HepG2 (cell line): ENCODE results near the gene CEP131. TPM values are rescaled to one million over a fixed set of nuclear protein-coding genes. Genes with fewer than 3 reads are reported as not detected.

Experiments
- ATAC-seq: fragments of 200-7000 bp; cut with Tn5 transposase; 3 replicates; pipeline ENCODE4 v1.9.1; 2020; ENCODE audit warnings: mild to moderate bottlenecking, moderate library complexity
- BruUV-seq: library from RNA; stranded (reverse); fragments of 400-500 nt; replicated peaks from 2 replicates; lab custom pipeline; 2021; lab: Mats Ljungman, UMichigan
- CTCF ChIA-PET: fragments of 300-600 bp; formaldehyde crosslinking; extraction: SDS; loops from one replicate; lab custom pipeline; 2021; ENCODE audit warnings: low total read pairs, inconsistent platforms, low intra/inter-chr PET ratio; lab: Yijun Ruan, JAX
- POLR2A ChIA-PET: fragments of 350-600 bp; sonication (Branson Sonifier 250); formaldehyde crosslinking; loops from one replicate; lab custom pipeline; 2020; ENCODE audit warnings: antibody characterized with exemption, inconsistent platforms; lab: Yijun Ruan, JAX
- DNase-seq: peaks from one replicate; pipeline ENCODE4 v3.0.0-alpha.2; 2015; ENCODE audit warnings: low spot score
- FAIRE-seq: peaks from 3 replicates; lab custom pipeline; 2011; peaks lifted over from hg19 to GRCh38; lab: Jason Lieb, UNC
- H2AFZ ChIP-seq: one replicate; pipeline ENCODE4 v1.6.1; 2011; ENCODE audit warnings: low read length, inconsistent platforms
- H3K27ac ChIP-seq: fragments of 300-600 bp; 3 replicates; pipeline ENCODE4 v1.8.0; 2011; ENCODE audit warnings: mixed run types, mild to moderate bottlenecking, mixed read lengths, low read length, inconsistent platforms; ENCODE audit not compliant: insufficient read depth; ENCODE audit errors: extremely low read length
- H3K27me3 ChIP-seq, 2 experiments: fragments of 200-600 bp in 1 of 2; 2 replicates in 1 of 2; 3 replicates in 1 of 2; pipeline versions ENCODE4 v1.6.0 to v1.8.0; 2011; ENCODE audit warnings: low read length in 2 of 2, mild to moderate bottlenecking in 2 of 2, moderate library complexity in 2 of 2, inconsistent platforms in 1 of 2; ENCODE audit not compliant: insufficient read depth in 2 of 2, control insufficient read depth in 1 of 2
- H3K36me3 ChIP-seq, 2 experiments: fragments of 200-600 bp in 1 of 2; replicated peaks in 1 of 2; 2 replicates in 1 of 2; 3 replicates in 1 of 2; pipeline versions ENCODE4 v1.5.1 to v1.8.0; 2011; ENCODE audit warnings: low read length in 2 of 2, inconsistent platforms in 1 of 2; ENCODE audit not compliant: insufficient read depth in 2 of 2, control insufficient read depth in 1 of 2
- H3K4me1 ChIP-seq: 2 replicates; pipeline ENCODE4 v1.5.1; 2012; ENCODE audit warnings: low read length, inconsistent platforms; ENCODE audit not compliant: insufficient read depth
- H3K4me2 ChIP-seq: 2 replicates; pipeline ENCODE4 v1.6.0; 2011; ENCODE audit warnings: low read depth, low read length, inconsistent platforms
- H3K4me3 ChIP-seq, 3 experiments: fragments of 200-600 bp in 1 of 3; sonication (generic), shearing (Covaris generic) in 1 of 3; replicated peaks in 1 of 3; 2 replicates each; pipeline ENCODE4 v1.5.1; 2011 to 2016; ENCODE audit warnings: low read length in 3 of 3, inconsistent platforms in 2 of 3, low read depth in 2 of 3, mild to moderate bottlenecking in 2 of 3, control low read depth in 1 of 3, mixed read lengths in 1 of 3; ENCODE audit not compliant: insufficient read depth in 1 of 3
- H3K79me2 ChIP-seq: one replicate; pipeline ENCODE4 v1.6.1; 2011; ENCODE audit warnings: low read length, inconsistent platforms; ENCODE audit not compliant: insufficient read depth
- H3K9ac ChIP-seq: 2 replicates; pipeline ENCODE4 v1.6.0; 2011; ENCODE audit warnings: mild to moderate bottlenecking, low read depth, low read length, inconsistent platforms; ENCODE audit not compliant: insufficient read depth
- H3K9me3 ChIP-seq: 2 replicates; pipeline ENCODE4 v1.5.1; 2012; ENCODE audit warnings: mild to moderate bottlenecking, low read length
- H4K20me1 ChIP-seq: 2 replicates; pipeline ENCODE4 v1.6.0; 2011; ENCODE audit warnings: inconsistent platforms, mild to moderate bottlenecking, low read length, moderate library complexity; ENCODE audit not compliant: insufficient read depth
- AGO2 ChIP-seq: fragments of 200-400 bp; formaldehyde crosslinking; optimal IDR thresholded peaks from 2 replicates; pipeline ENCODE3; 2017; ENCODE audit warnings: mild to moderate bottlenecking, low read depth, low read length, moderate library complexity
- ARID4A ChIP-seq: sonication (generic); formaldehyde crosslinking; IDR thresholded peaks from 2 replicates; pipeline ENCODE4 v1.5.0; 2020; ENCODE audit warnings: mild to moderate bottlenecking, missing genetic modification reagents, borderline replicate concordance
- HOMEZ ChIP-seq: IDR thresholded peaks from 2 replicates; pipeline ENCODE4 v1.6.1; 2016; ENCODE audit warnings: low read depth
- HOXA7 ChIP-seq: sonication (generic); formaldehyde crosslinking; IDR thresholded peaks from 2 replicates; pipeline ENCODE4 v1.8.1; 2022; ENCODE audit warnings: mild to moderate bottlenecking, missing genetic modification reagents, moderate library complexity
- MXD4 ChIP-seq: IDR thresholded peaks from 2 replicates; pipeline ENCODE4 v1.6.1; 2016; ENCODE audit warnings: mild to moderate bottlenecking, missing biosample characterization, missing genetic modification reagents
- POLR2G ChIP-seq: fragments of 200-400 bp; formaldehyde crosslinking; IDR thresholded peaks from 2 replicates; pipeline ENCODE4 v1.6.1; 2018; ENCODE audit warnings: mild to moderate bottlenecking, low read depth, low read length, moderate library complexity
- SALL1 ChIP-seq: sonication (generic); formaldehyde crosslinking; IDR thresholded peaks from 2 replicates; pipeline ENCODE4 v1.8.0; 2022; ENCODE audit warnings: mild to moderate bottlenecking, missing genetic modification reagents
- SPEN ChIP-seq: sonication (generic); formaldehyde crosslinking; IDR thresholded peaks from 2 replicates; pipeline ENCODE4 v1.5.1; 2020; ENCODE audit warnings: low read depth, mild to moderate bottlenecking, missing genetic modification reagents
- ZNF24 ChIP-seq: fragments of 450-650 bp; IDR thresholded peaks from 2 replicates; pipeline ENCODE4 v1.6.1; 2017; ENCODE audit warnings: antibody characterized with exemption, mild to moderate bottlenecking
- ZNF460 ChIP-seq: sonication (generic); formaldehyde crosslinking; IDR thresholded peaks from 2 replicates; pipeline ENCODE4 v1.5.1; 2020; ENCODE audit warnings: missing genetic modification reagents, mild to moderate bottlenecking, borderline replicate concordance
- ZNF468 ChIP-seq: sonication (generic); formaldehyde crosslinking; IDR thresholded peaks from 2 replicates; pipeline ENCODE4 v1.8.0; 2022; ENCODE audit warnings: mild to moderate bottlenecking, moderate library complexity, missing genetic modification reagents
- ZNF7 ChIP-seq: IDR thresholded peaks from 2 replicates; pipeline ENCODE4 v1.6.1; 2016; ENCODE audit warnings: missing biosample characterization, missing genetic modification reagents
- ZNF780A ChIP-seq: sonication (generic); formaldehyde crosslinking; IDR thresholded peaks from 2 replicates; pipeline ENCODE4 v1.8.0; 2022; ENCODE audit warnings: mild to moderate bottlenecking, missing genetic modification reagents, moderate library complexity
- ZNF839 ChIP-seq: sonication (generic); formaldehyde crosslinking; IDR thresholded peaks from 2 replicates; pipeline ENCODE4 v1.4.0; 2020; ENCODE audit warnings: missing genetic modification reagents, mild to moderate bottlenecking, borderline replicate concordance
- WGBS: methylation state at CpG from one replicate; pipeline ENCODE4 v1.1.6; 2017; ENCODE audit warnings: low lambda C conversion rate; 5-methylcytosine and 5-hydroxymethylcytosine counted together
- in situ Hi-C: cut with HindIII; loops from 2 replicates; pipeline ENCODE4 v1.10.0; 2017; ENCODE audit warnings: low pct_unique_long_range_greater_than_20kb; ENCODE audit not compliant: extremely low pct_ligation_motif_present
- intact Hi-C: fragments of 100-400 bp; cut with micrococcal nuclease; formaldehyde crosslinking; loops from one replicate; pipeline ENCODE4 v1.10.0; 2022; ENCODE audit not compliant: unreplicated experiment
- polyA plus RNA-seq, 8 experiments: library from polyadenylated mRNA; depleted of rRNA in 3 of 8; stranded (reverse) in 7 of 8; unstranded in 1 of 8; fragments of >200 nt; fragmentation: Illumina TruSeq in 4 of 8; extraction: Trizol in 4 of 8; gene quantifications; 2 replicates each; pipeline versions ENCODE4 v1.2.1 to v1.2.3, GENCODE V29; 2011 to 2016; ENCODE audit warnings: low read depth in 4 of 8, missing spikeins in 1 of 8, mixed read lengths in 1 of 8; ENCODE audit not compliant: insufficient read depth in 1 of 8
- total RNA-seq, 5 experiments: library from RNA; depleted of rRNA; stranded (reverse); fragments of >200 nt; fragmentation: Illumina TruSeq; extraction: Trizol; gene quantifications; 2 replicates each; pipeline ENCODE4 v1.2.3, GENCODE V29; 2016; ENCODE audit warnings: low read depth in 1 of 5

The CEP131 gene
- total and polyA plus RNA-seq, 2 of the 13 experiments (the other 11 are each of a cell fraction or from before 2014, with no cell fraction given), result 5.0 to 16.8 TPM

GRCh38 chr17:81191646-81192045, 31.1 kb downstream of the CEP131 start:
- DNase-seq (no peak), ATAC-seq (no peak), FAIRE-seq (no peak)
- no peak overlapping the region for H3K4me3 ChIP-seq
- H3K79me2 ChIP-seq, result no peaks in the 10 kb centered on the region
- TF ChIP-seq SPEN (CRISPR knock-in tag) (no peak), AGO2 (peak; percentile 28), ZNF839 (CRISPR knock-in tag) (no peak), MXD4 (CRISPR knock-in tag) (no peak), ZNF460 (CRISPR knock-in tag) (no peak)
- intact Hi-C loops (no loop called here), in situ Hi-C loops (loop anchor here (5.0 kb wide), 1 partner anchor 49 kb away; no protein-coding TSS in a partner anchor)
- no peaks in the 10 kb centered on the region for H4K20me1 ChIP-seq
- H3K9me3 ChIP-seq, result no peaks in the 10 kb centered on the region
- ChIA-PET CTCF (no interaction called here), POLR2A (interaction anchor here (0.6 kb wide), 1 partner anchor 49 kb away, joined by 3 read pairs; no protein-coding TSS in a partner anchor)
- no peak overlapping the region for H3K9ac ChIP-seq
- no TSS peak for BruUV-seq
- H3K4me1 ChIP-seq, result no peaks in the 10 kb centered on the region
- 100% methylated on average over 8 of the region's 14 CpGs for WGBS
- H3K4me2 ChIP-seq, result no peak overlapping the region
- H3K36me3 ChIP-seq, result peaks cover 3 to 8% of the 10 kb centered on the region in 2 experiments; a peak in 2 of 5 replicates
- H3K27me3 ChIP-seq, result no peaks in the 10 kb centered on the region
- no peak overlapping the region for H3K27ac ChIP-seq
- no peak overlapping the region for H2AFZ ChIP-seq

- peaks cover 3 to 5% of the 10 kb centered on the region in 2 experiments; a peak in 2 of 5 replicates for H3K36me3 ChIP-seq
Observed at GRCh38 chr17:81191116-81191515, 31.6 kb downstream of the CEP131 start.

More at GRCh38 chr17:81191116-81191515, 31.6 kb downstream of the CEP131 start:
- Histone ChIP-seq H3K4me2 (no peak overlapping the region), H3K27me3 (no peaks in the 10 kb centered on the region), H3K4me3 (no peak overlapping the region), H3K27ac (no peak overlapping the region), H3K9ac (no peak overlapping the region), H4K20me1 (no peaks in the 10 kb centered on the region), H3K4me1 (peaks cover 4% of the 10 kb centered on the region), H2AFZ (no peak overlapping the region), H3K79me2 (no peaks in the 10 kb centered on the region), H3K9me3 (no peaks in the 10 kb centered on the region)
- TF ChIP-seq ZNF780A (CRISPR knock-in tag), result no peak
- no peak for TF ChIP-seq SALL1 (CRISPR knock-in tag)
- no peak for TF ChIP-seq ZNF468
- TF ChIP-seq HOXA7 (CRISPR knock-in tag), result no peak
- TF ChIP-seq ZNF7, result no peak
- TF ChIP-seq POLR2G, result no peak
- TF ChIP-seq ZNF24, result no peak
- TF ChIP-seq HOMEZ, result no peak
- no peak for TF ChIP-seq ARID4A
- BruUV-seq, result no TSS peak
- POLR2A ChIA-PET, result interaction anchor here (0.6 kb wide), 1 partner anchor 48 kb away, joined by 3 read pairs; no protein-coding TSS in a partner anchor
- DNase-seq (no peak), FAIRE-seq (no peak), ATAC-seq (no peak)
- 96% methylated on average over 20 of the region's 20 CpGs for WGBS
- in situ Hi-C loops, result loop anchor here (5.0 kb wide), 1 partner anchor 49 kb away; no protein-coding TSS in a partner anchor
- intact Hi-C loops, result no loop called here
- CTCF ChIA-PET, result no interaction called here
